AG04449 (cell line): ENCODE results near the gene PPP1R16B.
"Not testable (repeated sequence)": the region's sequence is repeated elsewhere in the genome, so short reads cannot be mapped to it uniquely, and the experiment has no call there.

Source experiments
- CTCF ChIA-PET: fragments of 350-600 bp; formaldehyde crosslinking; extraction: SDS; loops from one replicate; lab custom pipeline; 2021; ENCODE audit warnings: antibody characterized with exemption; lab: Yijun Ruan, JAX
- POLR2A ChIA-PET: fragments of 400-600, 350-600 bp; formaldehyde crosslinking; extraction: SDS; loops from one replicate; lab custom pipeline; 2020; ENCODE audit warnings: antibody characterized with exemption, inconsistent platforms; lab: Yijun Ruan, JAX
- DNase-seq: peaks from one replicate; pipeline ENCODE4 v3.0.0-alpha.2; 2010; ENCODE audit warnings: low read depth, low spot score
- H3K4me3 ChIP-seq: 2 replicates; pipeline ENCODE4 v1.5.1; 2011; ENCODE audit warnings: low read depth, mild to moderate bottlenecking, control low read depth, low read length
- TF ChIP-seq, protein P1 (sequence below): IDR thresholded peaks from one replicate; pipeline ENCODE4 v1.5.1; 2011; ENCODE audit warnings: mild to moderate bottlenecking, moderate library complexity, low read length, control low read depth, inconsistent platforms; ENCODE audit not compliant: insufficient read depth; ENCODE audit errors: missing control alignments

Gene PPP1R16B

DNA sequence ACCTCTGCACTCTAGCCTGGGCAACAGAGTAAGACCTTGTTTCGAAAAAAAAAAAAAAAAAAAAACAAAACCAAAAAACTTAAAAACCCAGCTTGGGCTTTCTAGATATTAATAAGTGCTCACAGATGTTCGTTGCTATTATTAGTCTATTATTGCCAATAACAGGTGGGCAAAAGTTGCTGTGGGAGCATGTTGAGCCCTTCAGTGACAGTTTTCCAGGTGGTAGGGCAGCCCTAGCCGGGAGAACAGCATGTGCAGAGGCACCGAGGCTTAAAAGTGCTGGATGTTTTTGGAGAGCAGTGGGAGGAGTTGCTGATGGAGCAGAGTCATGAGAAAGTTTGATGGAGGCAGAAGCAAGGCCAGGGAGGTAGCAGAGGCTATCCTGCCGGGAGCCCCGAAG is 4.4 kb downstream of the PPP1R16B start:
- H3K4me3 ChIP-seq = no peak overlapping the region
- DNase-seq = no peak
- POLR2A ChIA-PET = no interaction called here
- TF ChIP-seq, protein P1, sequence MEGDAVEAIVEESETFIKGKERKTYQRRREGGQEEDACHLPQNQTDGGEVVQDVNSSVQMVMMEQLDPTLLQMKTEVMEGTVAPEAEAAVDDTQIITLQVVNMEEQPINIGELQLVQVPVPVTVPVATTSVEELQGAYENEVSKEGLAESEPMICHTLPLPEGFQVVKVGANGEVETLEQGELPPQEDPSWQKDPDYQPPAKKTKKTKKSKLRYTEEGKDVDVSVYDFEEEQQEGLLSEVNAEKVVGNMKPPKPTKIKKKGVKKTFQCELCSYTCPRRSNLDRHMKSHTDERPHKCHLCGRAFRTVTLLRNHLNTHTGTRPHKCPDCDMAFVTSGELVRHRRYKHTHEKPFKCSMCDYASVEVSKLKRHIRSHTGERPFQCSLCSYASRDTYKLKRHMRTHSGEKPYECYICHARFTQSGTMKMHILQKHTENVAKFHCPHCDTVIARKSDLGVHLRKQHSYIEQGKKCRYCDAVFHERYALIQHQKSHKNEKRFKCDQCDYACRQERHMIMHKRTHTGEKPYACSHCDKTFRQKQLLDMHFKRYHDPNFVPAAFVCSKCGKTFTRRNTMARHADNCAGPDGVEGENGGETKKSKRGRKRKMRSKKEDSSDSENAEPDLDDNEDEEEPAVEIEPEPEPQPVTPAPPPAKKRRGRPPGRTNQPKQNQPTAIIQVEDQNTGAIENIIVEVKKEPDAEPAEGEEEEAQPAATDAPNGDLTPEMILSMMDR = no peak
- CTCF ChIA-PET = no interaction called here

DNA sequence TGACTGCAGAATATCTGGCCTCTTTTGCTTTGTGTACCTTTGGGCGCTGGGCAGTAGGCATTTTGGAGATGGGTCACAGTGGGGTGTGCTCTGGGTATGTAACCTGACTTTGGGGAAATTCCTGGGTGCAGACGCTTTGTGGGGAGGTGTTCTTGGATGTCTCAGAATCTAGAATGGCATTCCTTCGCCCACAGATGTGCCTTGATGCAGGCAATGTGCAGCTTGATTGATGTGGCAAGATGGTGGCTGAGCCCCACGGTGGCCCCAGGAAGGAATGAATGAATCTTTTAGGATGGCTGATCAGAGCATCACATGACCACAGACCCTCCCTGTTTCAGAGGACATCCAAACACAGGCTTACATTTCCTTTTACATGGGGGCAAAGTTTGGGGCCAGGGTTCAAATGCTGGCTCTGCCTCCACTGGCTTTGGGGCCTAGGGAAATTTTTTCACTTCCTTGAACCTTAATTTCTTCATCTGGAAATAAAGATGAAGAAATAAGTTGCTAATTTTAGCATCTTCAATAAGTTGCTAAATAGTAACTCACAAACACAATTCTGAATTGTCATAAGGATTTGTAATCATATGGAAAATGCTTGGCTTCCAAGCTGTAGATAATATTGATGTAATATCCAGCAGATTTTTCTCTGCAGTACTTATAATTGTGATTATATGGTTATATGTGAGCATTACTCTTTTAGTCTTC is 5.6 kb downstream of the PPP1R16B start:
- ChIA-PET POLR2A (no interaction called here), CTCF (no interaction called here)
- TF ChIP-seq, protein P1 = no peak
- H3K4me3 ChIP-seq = no peak overlapping the region
- no peak for DNase-seq

GRCh38 chr20:38811769-38812168 is 6.3 kb downstream of the PPP1R16B start:
- no peak overlapping the region for H3K4me3 ChIP-seq
- POLR2A ChIA-PET = no interaction called here
- DNase-seq = no peak
- TF ChIP-seq, protein P1 = no peak
- CTCF ChIA-PET = interaction anchor here (0.9 kb wide), 1 partner anchor 176 kb away, joined by 3 read pairs; no protein-coding TSS in a partner anchor

- H3K4me3 ChIP-seq = no peak overlapping the region
- CTCF ChIA-PET = interaction anchor here (0.9 kb wide), 1 partner anchor 176 kb away, joined by 3 read pairs; no protein-coding TSS in a partner anchor
- TF ChIP-seq, protein P1 = no peak
- DNase-seq = no peak
- POLR2A ChIA-PET = no interaction called here
Observed at GRCh38 chr20:38812182-38812581, 6.7 kb downstream of the PPP1R16B start.

DNA sequence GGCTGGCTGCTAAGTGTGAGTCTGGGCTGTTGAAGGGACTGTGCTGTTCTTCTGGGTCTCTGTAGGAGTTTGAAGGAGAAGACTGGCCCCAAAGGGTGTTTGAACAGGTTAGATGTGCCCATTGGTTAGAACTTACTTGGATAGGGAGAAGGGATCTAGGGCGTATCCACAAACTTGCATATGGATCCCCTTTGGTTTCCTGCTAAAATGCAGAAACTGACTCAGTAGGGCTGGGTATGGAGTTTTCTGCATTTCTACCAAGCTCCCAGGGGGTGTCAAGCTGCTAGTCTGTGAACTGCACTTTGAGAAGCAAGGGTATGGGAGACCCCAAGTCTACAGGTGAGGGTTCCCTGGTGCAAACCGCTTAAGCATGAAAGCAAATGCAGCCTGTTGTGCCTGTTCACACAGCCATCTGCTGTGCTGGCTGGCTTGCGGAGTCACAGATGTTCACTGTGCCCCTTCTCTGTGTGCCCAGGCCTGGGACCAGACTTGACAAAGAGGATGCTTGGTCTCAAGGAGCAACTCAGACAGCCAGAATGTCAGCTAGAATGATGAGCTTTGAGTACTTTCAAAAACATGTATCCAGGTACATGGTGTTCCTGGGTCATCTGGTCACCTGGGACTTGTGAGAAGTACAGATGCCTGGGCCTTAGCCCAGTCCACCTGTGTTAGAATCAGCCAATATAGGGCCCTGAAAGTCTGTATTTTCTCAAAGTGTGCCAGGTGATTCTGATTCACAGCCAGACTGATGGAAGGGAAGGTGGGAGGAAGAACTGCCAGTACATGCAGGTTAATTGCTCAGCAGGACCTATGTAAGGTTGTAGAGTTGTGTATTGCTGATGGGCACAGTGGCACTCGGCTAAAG is 7.4 kb downstream of the PPP1R16B start:
- ChIA-PET POLR2A (no interaction called here), CTCF (no interaction called here)
- TF ChIP-seq, protein P1 = no peak
- no peak overlapping the region for H3K4me3 ChIP-seq
- no peak for DNase-seq

- CTCF ChIA-PET, POLR2A ChIA-PET, DNase-seq, H3K4me3 ChIP-seq: not testable (repeated sequence)
Observed at GRCh38 chr20:38813574-38813962, 8.1 kb downstream of the PPP1R16B start.
